KOPT-K1 (cell line): ENCODE results near the gene CHRNA10.

ENCODE experiments used
- H3K27ac ChIP-seq: fragments of 200-600 bp; sonication (generic); 2 replicates; pipeline ENCODE4 v1.5.1; 2016; ENCODE audit warnings: antibody characterized with exemption, mild to moderate bottlenecking, low read depth, low read length; ENCODE audit not compliant: poor library complexity, severe bottlenecking
- H3K36me3 ChIP-seq: fragments of 200-600 bp; sonication (generic); 2 replicates; pipeline ENCODE4 v1.5.1; 2017; ENCODE audit warnings: antibody characterized with exemption, mild to moderate bottlenecking, low read length, moderate library complexity; ENCODE audit not compliant: insufficient read depth
- H3K9me3 ChIP-seq: fragments of 200-600 bp; sonication (generic); 2 replicates; pipeline ENCODE4 v1.5.1; 2017; ENCODE audit warnings: antibody characterized with exemption, low read length, mild to moderate bottlenecking; ENCODE audit not compliant: insufficient read depth, poor library complexity, severe bottlenecking

CHRNA10 gene, protein sequence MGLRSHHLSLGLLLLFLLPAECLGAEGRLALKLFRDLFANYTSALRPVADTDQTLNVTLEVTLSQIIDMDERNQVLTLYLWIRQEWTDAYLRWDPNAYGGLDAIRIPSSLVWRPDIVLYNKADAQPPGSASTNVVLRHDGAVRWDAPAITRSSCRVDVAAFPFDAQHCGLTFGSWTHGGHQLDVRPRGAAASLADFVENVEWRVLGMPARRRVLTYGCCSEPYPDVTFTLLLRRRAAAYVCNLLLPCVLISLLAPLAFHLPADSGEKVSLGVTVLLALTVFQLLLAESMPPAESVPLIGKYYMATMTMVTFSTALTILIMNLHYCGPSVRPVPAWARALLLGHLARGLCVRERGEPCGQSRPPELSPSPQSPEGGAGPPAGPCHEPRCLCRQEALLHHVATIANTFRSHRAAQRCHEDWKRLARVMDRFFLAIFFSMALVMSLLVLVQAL

GRCh38 chr11:3671334-3672254 lies at the start of gene CHRNA10:
CHRNA10 (minus strand) TSS chr11:3671384; CDS start chr11:3671312, 72 bp downstream.
- Histone ChIP-seq H3K9me3 (no peaks in the 10 kb centered on the region), H3K36me3 (peaks cover 97% of the 10 kb centered on the region), H3K27ac (no peak within 1 kb of the TSS)

DNA sequence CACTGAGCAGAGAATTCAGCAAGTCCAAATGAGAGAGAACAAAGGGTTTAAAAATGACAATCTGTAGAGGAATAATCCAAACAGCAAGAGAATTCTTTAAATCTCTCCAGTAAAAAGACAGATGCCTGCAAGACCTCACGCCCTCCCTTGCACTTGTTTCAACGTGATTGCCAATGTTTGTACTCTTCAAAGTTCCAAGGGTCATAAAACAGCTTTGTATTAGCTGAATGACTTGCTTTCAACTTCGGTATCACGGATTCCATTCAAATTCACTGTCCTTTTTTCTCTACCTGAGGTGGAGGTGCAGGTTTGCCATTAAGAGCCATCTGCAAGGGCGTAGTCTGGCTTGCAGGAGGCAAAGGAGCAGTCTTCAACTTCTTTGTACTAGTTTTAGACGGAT lies 41.1 kb upstream of the CHRNA10 start:
- Histone ChIP-seq H3K27ac (no peak overlapping the region), H3K9me3 (no peaks in the 10 kb centered on the region), H3K36me3 (peaks cover 98% of the 10 kb centered on the region)

DNA sequence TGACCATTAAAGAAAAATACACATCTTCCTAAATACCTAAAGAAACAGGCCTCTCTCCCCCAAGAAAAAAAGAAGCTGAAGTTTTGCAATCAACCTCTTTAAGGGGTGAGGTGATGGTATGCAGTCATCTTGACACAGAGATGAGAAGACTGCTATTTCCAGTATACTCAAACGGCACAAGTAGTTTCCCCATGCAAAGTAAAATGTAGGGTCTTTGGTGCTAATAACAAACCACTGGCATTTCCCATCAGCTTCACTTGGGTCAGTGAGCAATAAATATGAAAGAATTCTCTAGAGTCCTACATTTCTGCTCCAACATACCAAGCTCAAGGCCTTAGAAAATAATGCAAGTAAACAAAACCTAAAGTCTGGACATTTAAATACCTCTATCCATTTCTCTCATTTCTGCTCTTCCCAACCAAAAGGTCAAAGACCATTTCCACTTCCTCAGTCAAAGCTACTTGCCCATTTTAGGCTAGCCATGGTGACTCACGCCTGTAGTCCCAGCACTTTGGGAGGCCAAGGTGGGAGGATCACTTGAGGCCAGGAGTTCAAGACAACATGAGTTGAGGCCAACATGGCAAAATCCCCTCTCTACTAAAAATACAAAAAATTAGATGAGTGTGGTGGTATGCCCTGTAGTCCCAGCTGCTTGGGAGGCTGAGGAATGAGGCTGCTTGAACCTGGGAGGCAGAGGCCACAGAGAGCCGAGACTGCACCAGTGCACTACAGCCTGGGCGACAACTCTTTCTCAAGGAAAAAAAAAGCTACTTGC lies 39.5 kb upstream of the CHRNA10 start:
- Histone ChIP-seq H3K9me3 (no peaks in the 10 kb centered on the region), H3K36me3 (peaks cover 98% of the 10 kb centered on the region), H3K27ac (no peak overlapping the region)

DNA sequence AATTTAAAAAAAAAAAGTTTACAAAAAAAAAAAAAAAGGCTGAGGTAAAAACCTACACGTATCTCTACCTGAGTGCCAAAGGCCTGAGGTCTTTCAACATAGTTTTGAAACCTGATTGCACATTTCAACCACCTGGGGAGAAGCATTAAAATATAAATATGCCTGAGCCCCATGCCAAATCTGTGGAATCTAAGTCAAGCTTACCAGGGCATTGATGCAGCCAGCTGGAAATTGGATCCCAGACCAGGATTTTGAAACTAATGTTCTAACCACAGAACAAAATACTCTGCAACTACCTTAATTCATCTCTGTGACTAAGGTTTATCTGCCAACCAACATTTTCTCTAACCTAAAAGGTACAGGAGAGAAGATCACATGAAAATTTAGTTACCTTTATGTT lies 38.8 kb upstream of the CHRNA10 start:
- Histone ChIP-seq H3K27ac (no peak overlapping the region), H3K36me3 (peaks cover 98% of the 10 kb centered on the region), H3K9me3 (no peaks in the 10 kb centered on the region)

DNA sequence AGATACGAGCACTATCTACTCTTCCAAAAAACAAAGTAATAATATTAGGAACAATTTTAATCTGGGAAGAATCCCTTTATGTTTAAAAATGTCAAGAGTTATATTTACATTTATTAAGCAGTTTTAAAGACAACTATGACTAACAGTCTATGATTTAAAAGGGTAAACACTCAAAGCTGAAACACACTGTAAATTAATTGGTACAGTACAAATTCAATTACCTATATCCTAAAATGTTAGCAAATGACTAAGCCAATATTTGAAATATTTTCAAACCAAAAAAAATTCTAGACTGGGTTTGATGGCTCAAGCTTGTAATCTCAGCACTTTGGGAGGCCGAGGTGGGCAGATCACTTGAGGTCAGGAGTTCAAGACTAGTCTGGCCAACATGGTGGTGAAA lies 36.0 kb upstream of the CHRNA10 start:
- Histone ChIP-seq H3K36me3 (peaks cover 98% of the 10 kb centered on the region), H3K9me3 (no peaks in the 10 kb centered on the region), H3K27ac (no peak overlapping the region)

GRCh38 chr11:3703383-3703782 lies 32.2 kb upstream of the CHRNA10 start:
- Histone ChIP-seq H3K27ac (no peak overlapping the region), H3K36me3 (peaks cover 100% of the 10 kb centered on the region), H3K9me3 (no peaks in the 10 kb centered on the region)

DNA sequence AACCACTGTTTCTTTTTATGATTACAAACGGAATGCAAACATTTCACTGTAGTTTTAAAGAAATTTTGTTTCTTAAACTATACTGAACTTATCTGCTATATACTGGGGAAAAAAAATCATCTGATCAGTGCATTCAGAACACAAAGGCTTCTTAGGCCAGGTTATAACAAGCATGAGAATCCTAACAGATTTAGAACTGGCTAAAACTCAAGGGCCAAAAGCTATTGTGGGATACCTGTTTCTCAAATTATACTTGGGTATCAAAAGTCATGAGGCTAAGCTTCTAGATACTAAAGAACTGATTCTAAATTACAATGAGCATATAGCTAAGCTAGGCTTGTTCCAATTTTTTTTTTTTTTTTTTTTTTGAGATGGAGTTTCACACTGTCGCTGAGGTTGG lies 29.7 kb upstream of the CHRNA10 start:
- Histone ChIP-seq H3K36me3 (peaks cover 100% of the 10 kb centered on the region), H3K27ac (no peak overlapping the region)

GRCh38 chr11:3700410-3700809 lies 29.2 kb upstream of the CHRNA10 start:
- H3K27ac ChIP-seq = no peak overlapping the region
- peaks cover 100% of the 10 kb centered on the region for H3K36me3 ChIP-seq
- H3K9me3 ChIP-seq = no peaks in the 10 kb centered on the region

More for the DNA sequence above, 29.7 kb upstream of the CHRNA10 start:
- no peaks in the 10 kb centered on the region for H3K9me3 ChIP-seq

DNA sequence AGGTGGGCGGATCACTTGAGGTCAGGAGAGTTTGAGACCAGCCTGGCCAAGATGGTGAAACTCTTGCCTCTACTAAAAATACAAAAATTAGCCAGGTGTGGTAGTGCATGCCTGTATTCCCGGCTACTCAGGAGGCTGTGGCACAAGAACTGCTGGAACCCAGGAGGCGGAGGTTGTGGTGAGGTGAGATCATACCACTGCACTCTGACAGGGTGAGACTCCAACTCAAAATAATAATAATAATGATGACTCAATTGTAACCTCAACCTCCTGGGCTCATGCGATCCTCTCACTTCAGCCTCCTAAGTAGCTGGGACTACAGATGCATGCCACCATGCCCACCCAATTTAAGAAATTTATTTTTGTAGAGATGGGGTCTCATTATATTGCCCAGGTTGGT lies 15.6 kb upstream of the CHRNA10 start:
- Histone ChIP-seq H3K9me3 (no peaks in the 10 kb centered on the region), H3K27ac (no peak overlapping the region), H3K36me3 (peaks cover 94% of the 10 kb centered on the region)

- no peak overlapping the region for H3K27ac ChIP-seq
- no peaks in the 10 kb centered on the region for H3K9me3 ChIP-seq
- H3K36me3 ChIP-seq = peaks cover 94% of the 10 kb centered on the region
Measured at GRCh38 chr11:3685923-3686322, 14.7 kb upstream of the CHRNA10 start.

DNA sequence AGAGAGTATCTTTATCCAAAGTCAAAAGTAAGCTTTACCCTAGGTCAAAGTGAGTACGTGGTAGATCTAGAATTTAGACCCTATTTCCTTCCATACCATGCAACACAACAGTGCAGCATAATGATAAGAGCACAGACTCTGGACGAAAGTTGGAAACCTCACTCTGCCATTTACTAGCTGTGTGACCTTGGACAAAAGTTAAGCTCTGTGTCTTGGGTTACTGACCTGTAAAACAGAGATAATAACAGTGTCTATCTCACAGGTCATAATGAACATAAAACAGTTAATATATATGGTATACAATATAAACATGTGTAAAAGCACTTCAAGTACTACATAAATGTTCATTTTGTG lies 13.6 kb upstream of the CHRNA10 start:
- H3K9me3 ChIP-seq = no peaks in the 10 kb centered on the region
- peaks cover 94% of the 10 kb centered on the region for H3K36me3 ChIP-seq
- H3K27ac ChIP-seq = no peak overlapping the region

GRCh38 chr11:3684129-3684818 lies 13.1 kb upstream of the CHRNA10 start:
- Histone ChIP-seq H3K27ac (no peak overlapping the region), H3K36me3 (peaks cover 94% of the 10 kb centered on the region), H3K9me3 (no peaks in the 10 kb centered on the region)

DNA sequence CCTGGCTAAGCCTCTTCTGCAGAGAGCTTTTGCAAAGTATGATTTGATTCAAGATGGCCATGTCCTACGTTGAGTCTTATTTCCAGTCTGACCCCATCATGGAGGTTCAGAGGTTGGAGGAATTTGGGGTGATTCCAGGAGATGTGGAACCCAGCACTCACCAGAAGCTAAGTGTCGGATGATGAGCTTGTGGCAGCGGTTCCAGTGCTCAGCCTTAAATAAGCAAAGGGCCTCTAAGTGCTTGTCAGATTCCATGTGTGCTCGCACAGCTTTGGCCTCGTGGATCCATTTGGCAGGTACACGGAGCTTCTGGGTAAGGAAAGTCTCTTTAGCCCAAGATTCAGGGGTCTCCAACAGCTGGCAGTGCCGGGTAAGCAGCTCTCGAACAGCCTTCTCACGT lies 11.9 kb upstream of the CHRNA10 start:
- Histone ChIP-seq H3K9me3 (no peaks in the 10 kb centered on the region), H3K36me3 (peaks cover 99% of the 10 kb centered on the region), H3K27ac (no peak overlapping the region)

- H3K27ac ChIP-seq = no peak overlapping the region
Measured at GRCh38 chr11:3679077-3679476, 7.9 kb upstream of the CHRNA10 start.

More at GRCh38 chr11:3679077-3679476, 7.9 kb upstream of the CHRNA10 start:
- Histone ChIP-seq H3K36me3 (peaks cover 99% of the 10 kb centered on the region), H3K9me3 (no peaks in the 10 kb centered on the region)
